GM19099 (cell line): Measurements from ENCODE around the gene ST8SIA4.

Experiments
- POLR2A ChIP-seq: IDR thresholded peaks from 3 replicates; pipeline ENCODE4 v1.6.1; 2011; ENCODE audit warnings: low read depth; ENCODE audit not compliant: insufficient read length; ENCODE audit errors: extremely low read depth

ST8SIA4 gene

GRCh38 chr5:100846772-100847171 lies 56.3 kb downstream of the ST8SIA4 start:
- TF ChIP-seq POLR2A: no peak

GRCh38 chr5:100842080-100842479 lies 61.0 kb downstream of the ST8SIA4 start:
- TF ChIP-seq POLR2A: no peak

- no peak for TF ChIP-seq POLR2A
Measured at GRCh38 chr5:100841358-100842076, 61.6 kb downstream of the ST8SIA4 start.

GRCh38 chr5:100840789-100841188 lies 62.3 kb downstream of the ST8SIA4 start:
- no peak for TF ChIP-seq POLR2A

- TF ChIP-seq POLR2A: no peak
Measured at GRCh38 chr5:100840370-100840769, 62.7 kb downstream of the ST8SIA4 start.

- TF ChIP-seq POLR2A: no peak
Measured at GRCh38 chr5:100838048-100838473, 65.0 kb downstream of the ST8SIA4 start.

- TF ChIP-seq POLR2A: no peak
Measured at GRCh38 chr5:100834519-100834918, 68.6 kb downstream of the ST8SIA4 start.

- no peak for TF ChIP-seq POLR2A
Measured at GRCh38 chr5:100832252-100833230, 70.5 kb downstream of the ST8SIA4 start.

GRCh38 chr5:100828898-100829356 lies 74.2 kb downstream of the ST8SIA4 start:
- TF ChIP-seq POLR2A: no peak

GRCh38 chr5:100828071-100828897 lies 74.8 kb downstream of the ST8SIA4 start:
- no peak for TF ChIP-seq POLR2A

- TF ChIP-seq POLR2A: no peak
Measured at GRCh38 chr5:100827481-100827889, 75.6 kb downstream of the ST8SIA4 start.

- TF ChIP-seq POLR2A: no peak
Measured at GRCh38 chr5:100826133-100826532, 76.9 kb downstream of the ST8SIA4 start.

GRCh38 chr5:100824635-100825034 lies 78.4 kb downstream of the ST8SIA4 start:
- no peak for TF ChIP-seq POLR2A

GRCh38 chr5:100823812-100824211 lies 79.3 kb downstream of the ST8SIA4 start:
- no peak for TF ChIP-seq POLR2A

GRCh38 chr5:100821751-100822150 lies 81.3 kb downstream of the ST8SIA4 start:
- no peak for TF ChIP-seq POLR2A

GRCh38 chr5:100818340-100818739 lies 84.7 kb downstream of the ST8SIA4 start:
- no peak for TF ChIP-seq POLR2A

GRCh38 chr5:100803397-100803796 lies 99.7 kb downstream of the ST8SIA4 start:
- TF ChIP-seq POLR2A: no peak
